Mammary epithelial cell (primary cell): ENCODE data around the gene FAU.

ENCODE experiments used
- EZH2 ChIP-seq: IDR thresholded peaks from 2 replicates; pipeline ENCODE4 v1.6.1; 2012; ENCODE audit warnings: low read length, inconsistent platforms, borderline replicate concordance
- TF ChIP-seq, protein P1 (sequence below), 2 donors: IDR thresholded peaks in 1 of 2; conservative IDR thresholded peaks in 1 of 2; 2 replicates each; pipeline ENCODE4 v1.5.1; 2011 to 2012; ENCODE audit warnings: inconsistent platforms in 2 of 2, low read length in 2 of 2, mild to moderate bottlenecking in 2 of 2, control low read depth in 1 of 2, low read depth in 1 of 2; ENCODE audit not compliant: insufficient read depth in 1 of 2; ENCODE audit errors: extremely low read depth in 1 of 2

DNA sequence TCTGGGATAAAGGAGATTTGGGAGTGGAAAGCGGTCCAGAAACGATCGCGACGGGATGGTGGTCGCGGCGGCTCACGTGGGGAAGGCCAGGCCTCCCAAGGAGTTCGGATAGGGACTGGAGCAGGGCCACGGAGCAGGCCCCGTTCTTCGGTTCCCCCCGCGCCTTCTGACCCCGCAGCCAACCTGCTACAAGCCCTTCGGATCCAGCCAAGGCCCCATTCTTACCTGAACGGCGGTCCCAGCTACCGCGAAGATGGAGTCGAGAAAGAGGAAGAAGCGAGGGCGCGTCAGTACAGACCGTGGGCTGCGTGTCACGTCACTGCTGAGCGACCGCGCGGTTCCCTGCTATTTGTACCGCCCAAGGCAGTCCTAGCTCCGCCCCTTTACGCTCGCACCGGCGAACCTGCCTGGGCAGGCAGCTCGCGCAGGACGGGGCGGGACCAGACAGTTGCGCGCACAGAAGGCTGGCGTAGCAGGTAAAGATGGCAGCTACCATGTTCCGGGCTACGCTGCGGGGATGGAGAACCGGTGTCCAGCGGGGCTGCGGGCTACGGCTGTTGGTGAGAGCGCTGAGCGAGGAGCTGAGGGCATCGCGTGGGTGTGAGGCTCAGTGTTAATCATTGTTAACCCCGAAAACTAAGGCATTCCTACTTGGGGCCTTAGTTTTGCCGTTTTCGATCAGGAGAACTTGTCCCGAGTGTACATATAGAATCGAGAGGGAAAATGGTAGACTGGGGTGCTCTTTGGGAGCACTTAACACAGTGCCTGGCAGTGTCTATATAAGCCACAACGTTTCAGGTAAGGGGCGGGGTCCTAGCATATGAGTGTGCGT is at the start of gene FAU, which contains the start of gene MRPL49:
- TF ChIP-seq, protein P1, sequence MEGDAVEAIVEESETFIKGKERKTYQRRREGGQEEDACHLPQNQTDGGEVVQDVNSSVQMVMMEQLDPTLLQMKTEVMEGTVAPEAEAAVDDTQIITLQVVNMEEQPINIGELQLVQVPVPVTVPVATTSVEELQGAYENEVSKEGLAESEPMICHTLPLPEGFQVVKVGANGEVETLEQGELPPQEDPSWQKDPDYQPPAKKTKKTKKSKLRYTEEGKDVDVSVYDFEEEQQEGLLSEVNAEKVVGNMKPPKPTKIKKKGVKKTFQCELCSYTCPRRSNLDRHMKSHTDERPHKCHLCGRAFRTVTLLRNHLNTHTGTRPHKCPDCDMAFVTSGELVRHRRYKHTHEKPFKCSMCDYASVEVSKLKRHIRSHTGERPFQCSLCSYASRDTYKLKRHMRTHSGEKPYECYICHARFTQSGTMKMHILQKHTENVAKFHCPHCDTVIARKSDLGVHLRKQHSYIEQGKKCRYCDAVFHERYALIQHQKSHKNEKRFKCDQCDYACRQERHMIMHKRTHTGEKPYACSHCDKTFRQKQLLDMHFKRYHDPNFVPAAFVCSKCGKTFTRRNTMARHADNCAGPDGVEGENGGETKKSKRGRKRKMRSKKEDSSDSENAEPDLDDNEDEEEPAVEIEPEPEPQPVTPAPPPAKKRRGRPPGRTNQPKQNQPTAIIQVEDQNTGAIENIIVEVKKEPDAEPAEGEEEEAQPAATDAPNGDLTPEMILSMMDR (conservative IDR thresholded peaks at IDR 0.05 in 1 of 2, IDR thresholded peaks at IDR 0.05 in 1 of 2; ENCODE audit: extremely low read depth in 1 of 2, insufficient read depth in 1 of 2, low read depth in 1 of 2, low read length in 2 of 2): no peak
- no peak for TF ChIP-seq EZH2
